ENCODE measurements around the gene KCNJ10. TPM values are rescaled to one million over a fixed set of nuclear protein-coding genes. Genes with fewer than 3 reads are reported as not detected.

Gene KCNJ10
- total RNA-seq, 1 donor from 2014 or later: not detected

DNA sequence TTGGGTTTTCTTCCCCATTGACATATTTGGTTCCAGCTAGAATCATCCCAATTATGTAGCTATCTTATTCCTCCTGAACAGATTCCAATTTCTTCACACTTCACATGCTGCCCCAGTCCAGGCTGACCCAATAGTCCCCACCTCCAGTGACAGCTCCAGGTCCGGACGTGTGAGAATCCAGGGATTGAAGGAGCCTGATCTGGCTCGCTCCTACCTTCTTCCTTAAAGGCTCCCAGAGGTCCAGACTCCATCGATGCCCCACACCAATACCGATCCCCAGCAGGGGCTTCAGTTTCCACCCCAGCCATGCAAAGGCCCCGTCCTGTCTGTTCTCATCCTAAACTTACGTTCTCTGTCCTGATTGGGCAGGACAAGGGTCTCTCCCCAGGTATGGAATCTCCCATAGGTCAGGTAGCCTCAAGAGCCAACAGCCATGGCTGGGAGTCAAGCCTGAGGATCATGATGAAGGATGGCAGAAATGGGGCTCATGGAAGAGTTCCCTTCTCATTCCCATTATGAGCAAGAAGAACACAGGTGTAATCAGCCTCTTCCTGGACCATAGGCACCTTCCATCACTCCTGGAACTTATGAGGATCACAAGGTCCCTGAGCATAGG, 95.5 kb downstream of the KCNJ10 start:
- Mint-ChIP-seq H3K27ac (ENCODE audit: unreplicated experiment) (no peak overlapping the region), H3K36me3 (ENCODE audit: unreplicated experiment) (no peaks in the 10 kb centered on the region), H3K4me1 (ENCODE audit: unreplicated experiment) (no peaks in the 10 kb centered on the region)

DNA sequence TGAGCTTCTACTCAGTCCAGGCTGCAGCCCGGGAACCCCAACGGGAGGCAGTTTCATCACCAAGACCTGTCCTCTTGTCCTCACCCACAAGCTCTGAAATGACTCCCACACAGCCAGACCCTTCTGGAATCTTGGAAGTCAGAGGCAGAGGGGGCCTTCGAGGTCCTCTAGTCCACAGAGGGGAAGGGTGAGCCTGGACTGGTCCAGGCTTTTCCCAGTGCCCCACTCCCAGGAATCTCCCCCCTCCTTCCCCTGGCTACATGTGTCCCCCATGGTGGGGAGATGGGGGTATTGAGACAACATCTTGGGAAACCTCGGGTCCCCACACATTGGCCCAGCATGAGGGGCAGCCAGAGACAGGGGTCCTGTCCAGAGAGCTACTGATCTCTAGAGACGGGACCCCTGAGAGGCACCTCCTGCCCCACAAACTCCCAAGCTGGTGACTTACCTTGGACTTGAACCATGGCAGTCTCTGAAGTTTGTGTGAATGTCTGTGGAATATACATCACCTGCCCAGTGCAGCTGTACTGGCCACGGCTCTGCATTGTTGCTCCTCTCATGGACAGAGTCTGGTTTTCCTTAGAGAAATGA, 96.5 kb downstream of the KCNJ10 start:
- Mint-ChIP-seq H3K4me3 (ENCODE audit: unreplicated experiment) (no peak overlapping the region), H3K36me3 (ENCODE audit: unreplicated experiment) (no peaks in the 10 kb centered on the region), H3K9me3 (ENCODE audit: unreplicated experiment) (no peaks in the 10 kb centered on the region), H3K4me1 (ENCODE audit: unreplicated experiment) (no peaks in the 10 kb centered on the region), H3K27me3 (ENCODE audit: unreplicated experiment) (peaks cover 38% of the 10 kb centered on the region), H3K27ac (ENCODE audit: unreplicated experiment) (no peak overlapping the region)
- TF ChIP-seq, protein P1, sequence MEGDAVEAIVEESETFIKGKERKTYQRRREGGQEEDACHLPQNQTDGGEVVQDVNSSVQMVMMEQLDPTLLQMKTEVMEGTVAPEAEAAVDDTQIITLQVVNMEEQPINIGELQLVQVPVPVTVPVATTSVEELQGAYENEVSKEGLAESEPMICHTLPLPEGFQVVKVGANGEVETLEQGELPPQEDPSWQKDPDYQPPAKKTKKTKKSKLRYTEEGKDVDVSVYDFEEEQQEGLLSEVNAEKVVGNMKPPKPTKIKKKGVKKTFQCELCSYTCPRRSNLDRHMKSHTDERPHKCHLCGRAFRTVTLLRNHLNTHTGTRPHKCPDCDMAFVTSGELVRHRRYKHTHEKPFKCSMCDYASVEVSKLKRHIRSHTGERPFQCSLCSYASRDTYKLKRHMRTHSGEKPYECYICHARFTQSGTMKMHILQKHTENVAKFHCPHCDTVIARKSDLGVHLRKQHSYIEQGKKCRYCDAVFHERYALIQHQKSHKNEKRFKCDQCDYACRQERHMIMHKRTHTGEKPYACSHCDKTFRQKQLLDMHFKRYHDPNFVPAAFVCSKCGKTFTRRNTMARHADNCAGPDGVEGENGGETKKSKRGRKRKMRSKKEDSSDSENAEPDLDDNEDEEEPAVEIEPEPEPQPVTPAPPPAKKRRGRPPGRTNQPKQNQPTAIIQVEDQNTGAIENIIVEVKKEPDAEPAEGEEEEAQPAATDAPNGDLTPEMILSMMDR (IDR thresholded peaks at IDR 0.05): no peak
- DNase-seq (ENCODE audit: extremely low spot score, unreplicated experiment): peak; percentile 56

More for the DNA sequence above, 95.5 kb downstream of the KCNJ10 start:
- DNase-seq (ENCODE audit: extremely low spot score, unreplicated experiment): peak; percentile 60
- H3K4me3 Mint-ChIP-seq (ENCODE audit: unreplicated experiment): no peak overlapping the region
- peaks cover 43% of the 10 kb centered on the region for H3K27me3 Mint-ChIP-seq (ENCODE audit: unreplicated experiment)
- TF ChIP-seq, protein P1 (IDR thresholded peaks at IDR 0.05): no peak
- H3K9me3 Mint-ChIP-seq (ENCODE audit: unreplicated experiment): no peaks in the 10 kb centered on the region

DNA sequence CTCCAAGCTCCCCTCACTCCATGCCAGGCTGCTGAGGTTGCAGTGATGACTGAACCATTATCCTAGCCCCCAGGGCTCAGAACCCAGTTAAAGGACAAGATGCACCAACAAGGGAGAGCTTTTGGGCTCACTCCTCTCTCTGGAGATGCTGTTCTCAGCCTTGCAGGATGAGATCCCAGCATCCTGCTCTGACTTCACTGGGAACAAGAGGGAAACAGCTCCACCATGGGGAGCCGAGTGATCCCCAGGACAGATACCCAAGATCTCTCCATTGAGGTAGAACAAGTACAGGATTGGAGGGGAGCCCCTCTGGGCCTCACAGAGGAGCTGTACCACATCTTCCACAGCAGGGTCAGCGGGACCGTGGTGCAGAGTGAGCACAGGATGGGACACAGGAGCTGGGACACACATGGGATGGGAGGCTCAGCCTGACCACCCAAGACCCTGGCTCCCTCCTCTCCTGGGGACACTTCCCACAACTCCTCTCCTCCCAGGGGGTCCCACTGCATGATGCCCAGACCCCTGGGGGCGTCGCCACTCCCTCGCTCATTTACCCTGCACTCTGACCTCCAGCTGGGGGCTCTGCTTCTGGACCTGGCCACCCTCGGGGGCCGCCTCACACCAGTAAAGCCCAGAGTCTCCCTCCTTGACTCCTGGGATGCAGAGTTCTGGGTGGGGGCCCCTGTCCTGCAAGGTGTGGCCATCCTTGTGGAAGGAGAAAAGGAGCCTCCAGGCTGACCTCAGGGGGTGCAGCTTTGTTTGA, 97.3 kb downstream of the KCNJ10 start:
- no peaks in the 10 kb centered on the region for H3K36me3 Mint-ChIP-seq (ENCODE audit: unreplicated experiment)
- TF ChIP-seq, protein P1 (IDR thresholded peaks at IDR 0.05): no peak
- H3K4me3 Mint-ChIP-seq (ENCODE audit: unreplicated experiment): no peak overlapping the region
- no peak for DNase-seq (ENCODE audit: extremely low spot score, unreplicated experiment)
- no peaks in the 10 kb centered on the region for H3K4me1 Mint-ChIP-seq (ENCODE audit: unreplicated experiment)
- no peaks in the 10 kb centered on the region for H3K9me3 Mint-ChIP-seq (ENCODE audit: unreplicated experiment)
- H3K27ac Mint-ChIP-seq (ENCODE audit: unreplicated experiment): no peak overlapping the region
- H3K27me3 Mint-ChIP-seq (ENCODE audit: unreplicated experiment): peaks cover 40% of the 10 kb centered on the region

DNA sequence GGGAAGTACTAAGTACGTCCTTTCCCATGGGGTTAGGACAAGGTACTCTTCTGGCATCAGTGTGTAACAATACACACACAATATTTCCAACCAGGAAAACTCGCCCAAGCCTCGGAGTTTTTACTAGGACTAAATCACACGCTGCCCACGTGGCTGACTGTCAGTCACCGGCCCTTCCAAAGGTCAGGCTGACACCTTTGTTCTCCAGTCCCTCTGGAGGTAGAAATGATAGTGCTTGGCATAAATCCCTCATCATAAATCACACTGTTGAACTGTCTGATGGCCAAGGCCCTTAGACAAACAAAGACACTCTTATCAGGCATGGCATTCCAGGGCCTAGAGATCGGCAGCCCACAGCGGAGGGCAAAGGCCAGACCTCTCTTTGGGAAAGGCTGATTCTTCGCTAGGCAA, 99.0 kb downstream of the KCNJ10 start:
- H3K36me3 Mint-ChIP-seq (ENCODE audit: unreplicated experiment): no peaks in the 10 kb centered on the region
- H3K4me3 Mint-ChIP-seq (ENCODE audit: unreplicated experiment): no peak overlapping the region
- no peak overlapping the region for H3K27ac Mint-ChIP-seq (ENCODE audit: unreplicated experiment)

More for the DNA sequence above, 99.0 kb downstream of the KCNJ10 start:
- Mint-ChIP-seq H3K27me3 (ENCODE audit: unreplicated experiment) (peaks cover 45% of the 10 kb centered on the region), H3K4me1 (ENCODE audit: unreplicated experiment) (no peaks in the 10 kb centered on the region), H3K9me3 (ENCODE audit: unreplicated experiment) (no peaks in the 10 kb centered on the region)
- TF ChIP-seq, protein P1 (IDR thresholded peaks at IDR 0.05): no peak
- DNase-seq (ENCODE audit: extremely low spot score, unreplicated experiment): no peak

All from osteocyte (in vitro differentiated cells).